ENCODE results near the gene RALB. TPM values are rescaled to one million over a fixed set of nuclear protein-coding genes. Genes with fewer than 3 reads are reported as not detected.

The RALB gene
- polyA plus RNA-seq, 1 donor (not counting 4 experiments of a cell fraction or from before 2014, with no cell fraction given) = 80.8 TPM

- no peaks in the 10 kb centered on the region for H4K20me1 ChIP-seq (ENCODE audit: control insufficient read depth, extremely low read depth, insufficient read depth, low read length)
- H3K9ac ChIP-seq (ENCODE audit: control insufficient read depth, extremely low read depth, insufficient read depth, low read length) = no peak overlapping the region
- no peaks in the 10 kb centered on the region for H3K27me3 ChIP-seq (ENCODE audit: control insufficient read depth, extremely low read depth, insufficient read depth, low read length)
- no peaks in the 10 kb centered on the region for H3K9me3 ChIP-seq (ENCODE audit: control insufficient read depth, low read depth, low read length)
- no peak overlapping the region for H2AFZ ChIP-seq (ENCODE audit: control insufficient read depth, low read length)
- H3K9me1 ChIP-seq (ENCODE audit: control insufficient read depth, extremely low read depth, insufficient read depth, low read length) = peaks cover 5% of the 10 kb centered on the region
- H3K4me3 ChIP-seq (ENCODE audit: control insufficient read depth in 2 of 3, extremely low read depth in 1 of 3, insufficient read depth in 2 of 3, low read depth in 1 of 3, low read length in 3 of 3) = no peak overlapping the region
- FAIRE-seq (no peak), DNase-seq (ENCODE audit: low read depth, low spot score) (no peak)
- peaks cover 72% of the 10 kb centered on the region for H3K79me2 ChIP-seq (ENCODE audit: control insufficient read depth, insufficient read depth, low read length)
- dilution Hi-C loops (cut with MboI; ENCODE audit: extremely low pct_ligation_motif_present, low sequenced_read_pairs) = no loop called here
- TF ChIP-seq CTCF (optimal IDR thresholded peaks at IDR 0.05 in 1 of 3, IDR thresholded peaks at IDR 0.05 in 1 of 3, conservative IDR thresholded peaks at IDR 0.05 in 1 of 3; ENCODE audit: extremely low read depth in 1 of 3, insufficient read depth in 2 of 3, low read length in 3 of 3) = no peak
- TF ChIP-seq EZH2 (IDR thresholded peaks at IDR 0.05; ENCODE audit: low read length) = no peak
- no peak overlapping the region for H3K4me2 ChIP-seq (ENCODE audit: control insufficient read depth, extremely low read depth, insufficient read depth, low read depth, low read length)
- H3K27ac ChIP-seq (ENCODE audit: control insufficient read depth, insufficient read depth, low read length) = no peak overlapping the region
- H3K36me3 ChIP-seq (ENCODE audit: control insufficient read depth in 2 of 2, extremely low read depth in 1 of 2, insufficient read depth in 2 of 2, low read length in 2 of 2) = peaks cover 10% of the 10 kb centered on the region in 2 experiments
- no peaks in the 10 kb centered on the region for H3K4me1 ChIP-seq (ENCODE audit: control insufficient read depth, extremely low read depth, insufficient read depth, low read length)
These were observed 23.2 kb downstream of the RALB start for GRCh38 chr2:120275617-120276400.

- Histone ChIP-seq H3K9me3 (ENCODE audit: control insufficient read depth, low read depth, low read length) (no peaks in the 10 kb centered on the region), H3K4me2 (ENCODE audit: control insufficient read depth, extremely low read depth, insufficient read depth, low read depth, low read length) (no peak overlapping the region), H3K27me3 (ENCODE audit: control insufficient read depth, extremely low read depth, insufficient read depth, low read length) (no peaks in the 10 kb centered on the region), H3K79me2 (ENCODE audit: control insufficient read depth, insufficient read depth, low read length) (peaks cover 58% of the 10 kb centered on the region), H3K36me3 (ENCODE audit: control insufficient read depth in 2 of 2, extremely low read depth in 1 of 2, insufficient read depth in 2 of 2, low read length in 2 of 2) (peaks cover 10% of the 10 kb centered on the region in 2 experiments), H3K4me1 (ENCODE audit: control insufficient read depth, extremely low read depth, insufficient read depth, low read length) (no peaks in the 10 kb centered on the region), H4K20me1 (ENCODE audit: control insufficient read depth, extremely low read depth, insufficient read depth, low read length) (no peaks in the 10 kb centered on the region), H3K4me3 (ENCODE audit: control insufficient read depth in 2 of 3, extremely low read depth in 1 of 3, insufficient read depth in 2 of 3, low read depth in 1 of 3, low read length in 3 of 3) (no peak overlapping the region), H3K9ac (ENCODE audit: control insufficient read depth, extremely low read depth, insufficient read depth, low read length) (no peak overlapping the region), H3K27ac (ENCODE audit: control insufficient read depth, insufficient read depth, low read length) (no peak overlapping the region), H3K9me1 (ENCODE audit: control insufficient read depth, extremely low read depth, insufficient read depth, low read length) (peaks cover 5% of the 10 kb centered on the region), H2AFZ (ENCODE audit: control insufficient read depth, low read length) (no peak overlapping the region)
- no peak for DNase-seq (ENCODE audit: low read depth, low spot score)
- TF ChIP-seq CTCF (optimal IDR thresholded peaks at IDR 0.05 in 1 of 3, IDR thresholded peaks at IDR 0.05 in 1 of 3, conservative IDR thresholded peaks at IDR 0.05 in 1 of 3; ENCODE audit: extremely low read depth in 1 of 3, insufficient read depth in 2 of 3, low read length in 3 of 3) = no peak
- no peak for TF ChIP-seq EZH2 (IDR thresholded peaks at IDR 0.05; ENCODE audit: low read length)
- dilution Hi-C loops (cut with MboI; ENCODE audit: extremely low pct_ligation_motif_present, low sequenced_read_pairs) = no loop called here
- FAIRE-seq = no peak
These were observed 25.0 kb downstream of the RALB start for GRCh38 chr2:120277505-120278205.
